Adipocyte (in vitro differentiated cells): ENCODE data around the gene NPAS1.
A peak's percentile ranks its signal among the peaks of the same experiment; 100 is the strongest.
"Not testable (repeated sequence)": the region's sequence is repeated elsewhere in the genome, so short reads cannot be mapped to it uniquely, and the experiment has no call there.

ENCODE experiments used
- DNase-seq: peaks from one replicate; pipeline ENCODE4 v3.0.0-alpha.2; 2015; ENCODE audit warnings: low read depth
- H3K27me3 ChIP-seq: replicated peaks from 2 replicates; pipeline ENCODE4 v1.7.0; 2013; ENCODE audit warnings: mild to moderate bottlenecking, low read length, moderate library complexity; ENCODE audit not compliant: control insufficient read depth, insufficient read depth
- H3K36me3 ChIP-seq: 2 replicates; pipeline ENCODE4 v1.7.0; 2013; ENCODE audit warnings: low read length, mild to moderate bottlenecking, moderate library complexity; ENCODE audit not compliant: control insufficient read depth, insufficient read depth, severe bottlenecking
- H3K4me1 ChIP-seq: 2 replicates; pipeline ENCODE4 v1.7.0; 2013; ENCODE audit warnings: mild to moderate bottlenecking, low read length, moderate library complexity; ENCODE audit not compliant: control insufficient read depth, insufficient read depth
- H3K4me3 ChIP-seq: 2 replicates; pipeline ENCODE4 v1.7.0; 2013; ENCODE audit warnings: mild to moderate bottlenecking, low read length, moderate library complexity
- H3K9ac ChIP-seq: 2 replicates; pipeline ENCODE4 v1.7.0; 2013; ENCODE audit warnings: mild to moderate bottlenecking, low read length, moderate library complexity
- H3K9me3 ChIP-seq: 2 replicates; pipeline ENCODE4 v1.7.0; 2013; ENCODE audit warnings: mild to moderate bottlenecking, low read length, moderate library complexity; ENCODE audit not compliant: control insufficient read depth

Gene NPAS1

DNA sequence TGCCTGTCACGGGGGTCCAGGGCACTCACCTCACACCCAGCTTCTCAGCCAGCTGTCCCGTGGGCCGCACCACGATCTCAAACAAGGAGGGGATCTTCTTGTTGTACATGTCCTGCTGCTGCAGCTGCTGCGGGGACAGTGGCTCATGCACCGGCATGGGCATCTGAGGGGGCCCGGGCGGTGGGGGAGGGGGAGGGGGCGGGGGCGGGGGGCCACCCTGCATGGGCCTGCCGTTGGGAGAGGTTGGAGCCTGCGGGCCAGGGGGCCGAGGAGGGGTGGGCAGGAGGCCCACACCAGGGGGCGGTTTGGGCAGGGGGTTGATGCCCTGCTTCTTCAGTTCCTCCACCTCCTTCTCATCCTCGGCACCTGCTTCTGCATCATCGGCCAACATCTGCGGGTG is 52.7 kb downstream of the NPAS1 start:
- H3K9me3 ChIP-seq = no peaks in the 10 kb centered on the region
- no peaks in the 10 kb centered on the region for H3K27me3 ChIP-seq
- no peak overlapping the region for H3K4me3 ChIP-seq
- peaks cover 59% of the 10 kb centered on the region for H3K36me3 ChIP-seq
- no peak for DNase-seq
- peaks cover 7% of the 10 kb centered on the region for H3K4me1 ChIP-seq
- no peak overlapping the region for H3K9ac ChIP-seq

DNA sequence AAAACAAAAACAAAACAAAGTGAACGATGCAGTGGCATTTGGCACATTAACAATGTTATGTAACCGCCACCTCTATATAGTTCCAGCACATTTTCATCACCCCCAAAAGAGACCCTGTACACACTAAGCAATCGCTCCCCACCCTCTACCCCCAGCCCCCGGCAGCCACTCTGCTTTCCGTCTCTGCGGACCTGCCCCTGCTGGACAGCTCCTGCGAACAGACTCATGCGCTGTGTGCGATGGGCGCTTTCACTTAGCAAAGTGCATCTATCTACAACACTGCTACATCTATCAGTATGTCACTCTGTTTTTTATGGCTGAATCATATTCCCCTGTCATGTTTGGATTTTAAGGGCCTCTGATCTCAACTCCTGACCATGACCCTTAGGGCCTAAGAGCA is 53.9 kb downstream of the NPAS1 start:
- Histone ChIP-seq H3K4me3 (no peak overlapping the region), H3K9ac (peak overlapping the region; percentile 13), H3K9me3 (no peaks in the 10 kb centered on the region), H3K4me1 (peaks cover 7% of the 10 kb centered on the region), H3K36me3 (peaks cover 60% of the 10 kb centered on the region), H3K27me3 (no peaks in the 10 kb centered on the region)
- DNase-seq = no peak

DNA sequence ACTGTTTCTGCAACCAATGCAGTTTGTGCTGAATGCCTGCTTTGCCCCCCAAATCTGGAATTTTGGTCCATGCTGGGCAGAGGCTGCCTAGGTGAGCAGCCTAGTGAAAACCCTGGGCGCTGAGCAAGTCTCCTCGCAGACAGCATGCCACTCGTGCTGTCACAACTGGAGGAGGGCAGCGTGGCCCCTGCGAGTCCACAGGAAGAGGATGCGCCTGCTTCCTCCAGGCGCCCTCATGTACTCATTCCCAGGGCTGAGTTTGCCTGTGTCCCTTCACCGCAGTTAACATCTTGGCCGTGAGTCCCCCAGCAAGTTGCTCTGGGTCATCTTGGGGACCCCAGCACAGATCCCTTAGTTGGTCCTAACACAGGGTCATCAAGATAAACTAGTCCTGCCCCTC is 55.0 kb downstream of the NPAS1 start:
- no peak for DNase-seq
- no peak overlapping the region for H3K4me3 ChIP-seq
- H3K9ac ChIP-seq = peak overlapping the region; percentile 13
- no peaks in the 10 kb centered on the region for H3K9me3 ChIP-seq
- H3K36me3 ChIP-seq = peaks cover 51% of the 10 kb centered on the region
- H3K27me3 ChIP-seq = no peaks in the 10 kb centered on the region
- H3K4me1 ChIP-seq = peaks cover 9% of the 10 kb centered on the region

DNA sequence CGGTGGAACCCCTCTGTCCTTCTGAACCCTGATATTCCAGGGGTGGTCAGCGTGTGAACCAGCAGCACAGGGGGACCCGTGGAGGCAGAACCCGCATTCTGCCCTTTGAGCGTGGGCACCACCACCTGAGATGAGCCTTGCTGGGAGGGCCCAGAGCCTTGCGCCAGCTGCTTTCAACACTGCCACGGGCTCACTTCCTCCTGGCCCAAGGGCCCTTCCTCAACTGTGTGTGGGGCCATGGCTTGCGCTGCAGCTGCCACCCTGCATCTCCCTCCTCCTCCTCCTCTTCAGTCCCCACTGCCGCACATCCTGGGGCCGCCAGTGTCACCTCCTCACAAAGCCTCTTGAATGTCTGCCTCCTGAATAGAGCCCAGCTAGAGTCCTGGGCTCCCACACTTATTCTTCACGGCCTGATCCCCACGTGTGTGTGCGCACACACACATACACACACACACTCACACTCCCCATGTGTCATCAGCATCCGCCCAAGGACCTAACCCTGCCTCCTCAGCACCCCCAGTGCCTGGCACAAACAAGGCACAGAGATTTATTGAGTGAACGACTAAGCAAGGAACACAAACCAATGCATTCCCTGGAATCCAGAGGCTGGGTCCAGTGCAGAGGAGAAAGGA is 55.7 kb downstream of the NPAS1 start:
- H3K4me1 ChIP-seq = peaks cover 14% of the 10 kb centered on the region
- H3K9me3 ChIP-seq = no peaks in the 10 kb centered on the region
- no peaks in the 10 kb centered on the region for H3K27me3 ChIP-seq
- H3K36me3 ChIP-seq = peaks cover 51% of the 10 kb centered on the region
- H3K9ac ChIP-seq = no peak overlapping the region
- DNase-seq = no peak
- H3K4me3 ChIP-seq = no peak overlapping the region

DNA sequence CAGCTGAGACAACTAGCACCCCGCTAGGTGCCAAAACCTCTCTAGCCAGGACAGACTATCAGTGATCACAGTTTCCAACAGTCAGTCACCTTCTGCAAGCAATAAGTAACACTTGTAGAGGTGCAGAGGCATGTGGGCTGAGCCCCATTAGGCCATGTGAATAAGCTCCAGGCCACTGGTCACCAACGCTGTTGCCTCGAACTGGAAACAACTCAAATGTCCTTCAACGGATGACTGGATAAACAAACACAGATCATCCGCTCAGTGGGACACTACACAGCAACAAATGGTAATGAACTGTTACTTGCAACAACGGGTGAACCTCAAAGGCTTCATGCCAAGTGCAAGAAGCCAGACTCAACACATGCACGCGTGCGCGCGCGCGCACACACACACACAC is 56.3 kb downstream of the NPAS1 start:
- H3K36me3 ChIP-seq = peaks cover 54% of the 10 kb centered on the region

DNA sequence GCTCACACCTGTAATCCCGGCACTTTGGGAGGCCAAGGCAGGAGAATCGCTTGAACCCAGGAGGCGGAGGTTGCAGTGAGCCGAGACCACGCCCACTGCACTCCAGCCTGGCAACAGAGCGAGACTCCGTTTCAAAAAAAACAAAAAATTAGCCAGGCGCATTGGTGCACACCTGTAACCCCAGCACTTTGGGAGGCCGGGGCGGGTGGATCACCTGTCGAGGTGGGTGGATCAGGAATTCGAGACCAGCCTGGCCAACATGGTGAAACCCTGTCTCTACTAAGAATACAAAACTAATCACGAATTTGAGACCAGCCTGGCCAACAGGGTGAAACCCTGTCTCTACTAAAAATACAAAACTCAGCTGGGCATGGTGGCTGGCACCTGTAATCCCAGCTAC is 58.7 kb downstream of the NPAS1 start:
- Histone ChIP-seq H3K4me1 (peaks cover 17% of the 10 kb centered on the region), H3K36me3 (peaks cover 59% of the 10 kb centered on the region)
- H3K4me3 ChIP-seq, H3K27me3 ChIP-seq, H3K9ac ChIP-seq, DNase-seq, H3K9me3 ChIP-seq: not testable (repeated sequence)

More for the DNA sequence above, 56.3 kb downstream of the NPAS1 start:
- no peak overlapping the region for H3K4me3 ChIP-seq
- peaks cover 14% of the 10 kb centered on the region for H3K4me1 ChIP-seq
- H3K9ac ChIP-seq = no peak overlapping the region
- no peaks in the 10 kb centered on the region for H3K9me3 ChIP-seq
- no peak for DNase-seq
- no peaks in the 10 kb centered on the region for H3K27me3 ChIP-seq

DNA sequence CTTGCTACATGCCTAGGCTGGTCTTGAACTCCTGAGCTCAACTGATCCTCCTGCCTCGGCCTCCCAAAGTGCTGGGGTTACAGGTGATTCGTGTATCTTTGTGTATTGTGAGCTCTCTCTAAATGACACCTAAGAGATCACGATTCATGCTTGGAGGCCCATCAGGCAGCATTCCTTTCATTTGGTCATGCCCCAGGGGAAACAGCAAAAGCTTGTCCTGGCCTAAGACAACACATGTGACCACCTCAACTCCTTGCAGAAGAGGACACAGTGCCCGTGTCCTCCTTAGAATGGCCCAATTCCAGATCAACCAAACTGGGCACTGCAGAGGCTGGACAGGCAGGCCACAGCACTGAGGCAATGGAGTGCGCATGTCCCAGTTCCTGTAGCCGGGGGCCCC is 61.5 kb downstream of the NPAS1 start:
- Histone ChIP-seq H3K9me3 (no peaks in the 10 kb centered on the region), H3K4me3 (no peak overlapping the region), H3K4me1 (peaks cover 10% of the 10 kb centered on the region), H3K36me3 (peaks cover 71% of the 10 kb centered on the region), H3K27me3 (no peaks in the 10 kb centered on the region), H3K9ac (no peak overlapping the region)
- no peak for DNase-seq

DNA sequence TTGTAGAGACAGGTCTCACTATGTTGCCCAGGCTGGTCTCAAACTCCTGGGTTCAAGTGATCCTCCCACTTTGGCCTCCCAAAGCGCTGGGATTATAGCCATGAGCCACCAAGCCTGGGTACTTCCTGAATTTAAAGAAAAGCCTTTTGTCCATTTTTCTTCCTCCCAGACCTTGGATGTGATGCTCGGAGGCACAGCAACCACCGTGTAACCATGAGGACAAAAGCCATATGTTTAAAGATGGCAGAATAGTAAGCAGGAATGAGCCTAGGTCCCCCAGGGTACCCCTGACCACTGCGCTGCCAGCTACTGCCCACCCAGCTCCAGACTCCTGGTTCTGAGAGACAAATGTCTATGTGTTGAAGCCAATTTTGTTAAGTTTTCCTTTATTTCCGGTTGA is 62.9 kb downstream of the NPAS1 start:
- Histone ChIP-seq H3K27me3 (no peaks in the 10 kb centered on the region), H3K36me3 (peaks cover 75% of the 10 kb centered on the region), H3K9ac (no peak overlapping the region), H3K9me3 (no peaks in the 10 kb centered on the region), H3K4me3 (no peak overlapping the region), H3K4me1 (peaks cover 10% of the 10 kb centered on the region)
- no peak for DNase-seq

DNA sequence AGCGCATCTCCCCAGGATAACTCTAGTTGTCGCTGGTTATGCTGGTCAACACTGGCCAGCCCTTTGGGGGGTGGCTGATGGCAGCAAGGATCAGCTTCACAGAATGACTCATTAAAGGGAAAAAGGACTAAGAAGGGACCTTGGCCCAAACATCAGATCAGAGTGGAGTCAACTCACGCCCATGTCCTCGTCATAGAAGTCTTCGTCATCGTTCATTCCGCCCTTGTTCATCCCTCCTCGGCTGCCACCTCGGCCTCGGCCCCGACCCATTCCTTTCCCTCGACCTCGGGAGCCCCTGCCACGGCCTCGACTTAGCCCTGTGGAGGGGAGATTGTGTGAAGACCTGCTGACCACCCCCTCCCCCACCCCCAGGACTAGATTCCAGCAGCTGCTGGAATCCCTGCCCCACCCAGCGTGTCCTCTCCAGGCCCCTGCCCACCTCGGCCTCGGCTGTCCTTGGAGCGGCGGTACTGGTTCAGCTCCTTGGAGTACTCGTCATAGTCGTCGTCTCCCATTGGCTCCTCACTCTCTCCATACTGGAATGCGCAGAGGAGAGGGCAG is 65.3 kb downstream of the NPAS1 start:
- H3K9ac ChIP-seq = no peak overlapping the region
- no peak for DNase-seq
- H3K9me3 ChIP-seq = no peaks in the 10 kb centered on the region
- no peaks in the 10 kb centered on the region for H3K27me3 ChIP-seq
- H3K4me1 ChIP-seq = peaks cover 4% of the 10 kb centered on the region
- peaks cover 81% of the 10 kb centered on the region for H3K36me3 ChIP-seq
- no peak overlapping the region for H3K4me3 ChIP-seq

DNA sequence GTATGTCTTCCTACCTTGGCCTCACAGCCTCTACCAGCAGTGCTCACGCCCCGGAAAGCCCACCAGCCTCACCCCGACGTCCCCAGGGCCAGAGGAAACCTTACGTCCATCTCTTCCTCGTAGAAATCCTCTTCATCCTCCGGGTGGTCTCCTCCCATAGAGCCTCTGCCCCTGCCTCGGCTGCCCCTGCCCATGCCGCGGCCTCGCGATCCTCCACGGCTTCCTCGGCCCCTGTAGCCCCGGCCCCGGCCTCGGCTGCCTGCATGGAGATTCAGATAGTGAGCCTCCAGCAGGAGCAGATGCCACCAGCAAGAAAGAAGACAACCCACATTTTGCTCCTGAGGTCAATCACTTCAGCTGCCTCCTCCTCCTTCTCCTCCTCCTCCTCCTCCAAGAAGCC is 66.6 kb downstream of the NPAS1 start:
- Histone ChIP-seq H3K36me3 (peaks cover 82% of the 10 kb centered on the region), H3K9ac (no peak overlapping the region), H3K9me3 (no peaks in the 10 kb centered on the region)

DNA sequence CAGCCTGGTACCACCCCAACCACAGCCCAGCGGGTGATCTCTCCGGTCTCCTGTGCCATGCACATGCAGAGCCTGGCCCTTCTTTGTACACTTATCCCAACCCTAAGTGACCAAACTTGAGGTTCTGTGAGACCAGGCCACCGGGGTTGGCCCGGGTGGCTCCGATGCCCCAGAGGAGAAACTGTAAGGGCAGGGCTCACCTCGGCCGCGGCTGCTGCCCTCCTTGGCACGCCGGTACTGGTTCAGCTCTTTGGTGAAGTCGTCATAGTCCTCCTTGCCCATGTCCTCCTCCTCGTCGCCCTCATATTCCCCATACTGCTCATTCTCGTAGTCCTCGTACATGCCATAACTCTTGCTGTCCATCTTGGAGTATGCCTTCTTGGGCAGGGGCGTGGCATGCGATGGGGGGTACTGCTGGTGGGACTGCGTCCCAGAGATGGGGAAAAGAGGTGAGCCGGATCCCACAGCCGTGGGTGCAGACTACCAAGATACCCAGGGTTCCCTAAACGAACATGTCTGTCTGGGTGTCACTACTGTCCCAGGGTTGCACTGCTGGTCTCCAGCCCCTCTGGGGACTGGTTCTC is 70.2 kb downstream of the NPAS1 start:
- Histone ChIP-seq H3K36me3 (peaks cover 67% of the 10 kb centered on the region), H3K4me1 (peaks cover under 1% of the 10 kb centered on the region), H3K27me3 (no peaks in the 10 kb centered on the region), H3K9me3 (no peaks in the 10 kb centered on the region), H3K9ac (no peak overlapping the region), H3K4me3 (no peak overlapping the region)
- DNase-seq = no peak

More for the DNA sequence above, 66.6 kb downstream of the NPAS1 start:
- Histone ChIP-seq H3K4me3 (no peak overlapping the region), H3K27me3 (no peaks in the 10 kb centered on the region), H3K4me1 (no peaks in the 10 kb centered on the region)
- DNase-seq = no peak
